ENCODE results near the gene COL6A2.

COL6A2 gene

GRCh38 chr21:46116189-46116775 lies 18.4 kb downstream of the COL6A2 start:
- ChIA-PET CTCF (no interaction called here), POLR2A (no interaction called here)
- DNase-seq (ENCODE audit: extremely low spot score) = no peak
- no peak for TF ChIP-seq CTCF (IDR thresholded peaks at IDR 0.05; ENCODE audit: control extremely low read depth, extremely low read depth, low read depth, missing control alignments)

GRCh38 chr21:46116776-46117585 lies 19.1 kb downstream of the COL6A2 start:
- CTCF ChIA-PET = no interaction called here
- DNase-seq (ENCODE audit: extremely low spot score) = no peak
- TF ChIP-seq CTCF (IDR thresholded peaks at IDR 0.05; ENCODE audit: control extremely low read depth, extremely low read depth, low read depth, missing control alignments) = no peak
- POLR2A ChIA-PET = no interaction called here

GRCh38 chr21:46117586-46118315 lies 19.8 kb downstream of the COL6A2 start:
- TF ChIP-seq CTCF (IDR thresholded peaks at IDR 0.05; ENCODE audit: control extremely low read depth, extremely low read depth, low read depth, missing control alignments) = no peak
- CTCF ChIA-PET = no interaction called here
- POLR2A ChIA-PET = no interaction called here
- DNase-seq (ENCODE audit: extremely low spot score) = no peak

GRCh38 chr21:46118316-46119143 lies 20.6 kb downstream of the COL6A2 start:
- POLR2A ChIA-PET = no interaction called here
- TF ChIP-seq CTCF (IDR thresholded peaks at IDR 0.05; ENCODE audit: control extremely low read depth, extremely low read depth, low read depth, missing control alignments) = no peak
- DNase-seq (ENCODE audit: extremely low spot score) = no peak
- CTCF ChIA-PET = no interaction called here

GRCh38 chr21:46119144-46119636 lies 21.3 kb downstream of the COL6A2 start:
- ChIA-PET POLR2A (no interaction called here), CTCF (no interaction called here)
- no peak for DNase-seq (ENCODE audit: extremely low spot score)
- TF ChIP-seq CTCF (IDR thresholded peaks at IDR 0.05; ENCODE audit: control extremely low read depth, extremely low read depth, low read depth, missing control alignments) = no peak

Data from GM10248 (cell line).